Measurements from ENCODE around the gene TBK1. TPM values are rescaled to one million over a fixed set of nuclear protein-coding genes. Genes with fewer than 3 reads are reported as not detected.

The TBK1 gene
- total RNA-seq, 6 donors from 2014 or later: 12.9 to 49.0 (median 16.7) TPM

- no peaks in the 10 kb centered on the region for H3K9me3 ChIP-seq
- peak in 1 of 2 donors; percentile 77 for ATAC-seq (ENCODE audit: low FRiP score in 2 of 2)
- WGBS, 2 donors: 80 to 90% methylated on average over 2 of the region's 2 CpGs
- TF ChIP-seq POLR2AphosphoS5 (IDR thresholded peaks at IDR 0.05): no peak
- no peak for TF ChIP-seq EP300 (IDR thresholded peaks at IDR 0.05)
- no peak for TF ChIP-seq POLR2A (IDR thresholded peaks at IDR 0.05)
- TF ChIP-seq CTCF (IDR thresholded peaks at IDR 0.05): no peak
- peaks cover 19 to 33% (median 21%) of the 10 kb centered on the region in 4 donors for H3K4me1 ChIP-seq
- H3K4me3 ChIP-seq: no peak overlapping the region
- H3K27me3 ChIP-seq: no peaks in the 10 kb centered on the region
- no peak overlapping the region for H3K27ac ChIP-seq
- peaks cover 0 to 60% (median 18%) of the 10 kb centered on the region in 4 donors for H3K36me3 ChIP-seq
- DNase-seq: no peak
Measured at GRCh38 chr12:64461634-64462414, 9.9 kb downstream of the TBK1 start.

DNA sequence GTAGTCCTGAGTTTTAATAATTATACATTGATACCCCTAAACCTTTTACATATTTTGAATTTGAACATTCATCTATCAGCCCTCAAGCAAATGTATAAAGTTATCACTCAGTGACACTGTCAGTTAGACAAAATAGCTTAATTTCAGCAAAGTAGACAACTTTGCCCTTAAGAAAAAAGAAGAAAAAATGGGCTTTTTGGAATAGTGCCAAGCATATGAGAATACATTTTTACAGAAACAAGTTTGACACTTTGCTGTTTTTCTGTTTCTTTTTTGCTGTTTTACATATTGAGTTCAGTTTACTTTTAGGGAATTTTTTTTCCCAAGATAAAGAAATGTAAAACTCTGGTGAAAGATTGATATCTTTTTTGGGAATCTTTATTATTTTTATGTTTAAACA lies 14.3 kb downstream of the TBK1 start:
- H3K27ac ChIP-seq: no peak overlapping the region
- no peaks in the 10 kb centered on the region for H3K27me3 ChIP-seq
- H3K4me3 ChIP-seq: no peak overlapping the region
- H3K36me3 ChIP-seq: peaks cover 4 to 92% (median 41%) of the 10 kb centered on the region in 4 donors
- DNase-seq: no peak
- no peaks in the 10 kb centered on the region for H3K9me3 ChIP-seq
- TF ChIP-seq CTCF (IDR thresholded peaks at IDR 0.05): no peak
- TF ChIP-seq EP300 (IDR thresholded peaks at IDR 0.05): no peak
- no peak for TF ChIP-seq POLR2A (IDR thresholded peaks at IDR 0.05)
- TF ChIP-seq POLR2AphosphoS5 (IDR thresholded peaks at IDR 0.05): no peak
- H3K4me1 ChIP-seq: no peaks in the 10 kb centered on the region
- no peak for ATAC-seq (ENCODE audit: low FRiP score in 2 of 2)

DNA sequence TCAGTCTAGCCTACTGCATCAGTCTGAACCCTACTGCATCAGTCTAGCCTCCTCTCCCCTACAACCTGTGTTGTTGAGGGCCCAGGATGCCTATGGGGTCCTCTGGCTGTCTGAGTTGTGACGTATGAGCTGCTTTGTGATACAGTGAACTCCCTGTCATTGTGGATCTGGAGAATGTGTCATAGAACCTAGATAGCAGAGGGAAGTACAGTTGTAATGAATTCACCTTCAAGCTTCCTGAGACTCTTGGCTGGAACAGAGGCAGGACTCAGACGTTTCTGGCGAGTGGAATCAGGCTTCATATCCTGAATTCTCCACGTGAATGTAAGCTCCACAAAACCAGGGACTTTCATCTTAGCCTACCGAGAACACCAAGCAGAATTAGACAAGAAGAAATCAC lies 17.0 kb downstream of the TBK1 start:
- H3K36me3 ChIP-seq: peaks cover 4 to 98% (median 48%) of the 10 kb centered on the region in 4 donors
- DNase-seq: no peak
- H3K9me3 ChIP-seq: no peaks in the 10 kb centered on the region
- no peak overlapping the region for H3K4me3 ChIP-seq
- no peaks in the 10 kb centered on the region for H3K4me1 ChIP-seq
- H3K27ac ChIP-seq: no peak overlapping the region
- ATAC-seq (ENCODE audit: low FRiP score in 2 of 2): no peak
- 72% methylated on average over 5 of the region's 5 CpGs for WGBS, 2 donors
- H3K27me3 ChIP-seq: no peaks in the 10 kb centered on the region
- TF ChIP-seq EP300 (IDR thresholded peaks at IDR 0.05) (no peak), CTCF (IDR thresholded peaks at IDR 0.05) (no peak), POLR2AphosphoS5 (IDR thresholded peaks at IDR 0.05) (no peak), POLR2A (IDR thresholded peaks at IDR 0.05) (no peak)

- no peak for ATAC-seq (ENCODE audit: low FRiP score in 2 of 2)
- Histone ChIP-seq H3K36me3 (peaks cover 6 to 98% (median 47%) of the 10 kb centered on the region in 4 donors), H3K4me1 (no peaks in the 10 kb centered on the region), H3K4me3 (no peak overlapping the region), H3K27me3 (no peaks in the 10 kb centered on the region), H3K27ac (no peak overlapping the region), H3K9me3 (no peaks in the 10 kb centered on the region)
- no peak for TF ChIP-seq POLR2A (IDR thresholded peaks at IDR 0.05)
- TF ChIP-seq EP300 (IDR thresholded peaks at IDR 0.05): no peak
- TF ChIP-seq POLR2AphosphoS5 (IDR thresholded peaks at IDR 0.05): no peak
- no peak for TF ChIP-seq CTCF (IDR thresholded peaks at IDR 0.05)
- no peak for DNase-seq
- 90 to 100% methylated on average over 2 of the region's 2 CpGs for WGBS, 2 donors
Measured at GRCh38 chr12:64469455-64470142, 17.7 kb downstream of the TBK1 start.

Data from upper lobe of left lung (tissue), 6 donors.